ENCODE measurements around the gene SLC44A3.

DNA sequence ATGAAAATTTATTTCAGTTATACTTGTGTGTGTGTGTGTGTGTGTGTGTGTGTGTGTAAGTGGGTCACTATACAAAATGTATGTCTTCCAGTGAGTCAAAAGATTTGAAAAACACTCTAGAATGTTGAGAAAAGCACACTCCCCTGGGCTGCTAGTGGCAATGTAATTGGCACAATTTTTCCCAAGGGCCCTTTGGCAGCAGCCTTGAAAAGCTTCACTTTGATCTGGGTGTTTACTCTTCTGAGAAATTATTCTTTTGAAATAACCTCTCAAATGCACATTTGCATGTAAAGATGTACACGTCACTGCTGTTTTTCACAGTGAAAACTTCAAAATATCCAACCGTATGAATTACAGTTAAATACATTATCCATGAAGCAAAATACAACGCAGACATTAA, 22.1 kb upstream of the SLC44A3 start:
- TF ChIP-seq, protein P1, sequence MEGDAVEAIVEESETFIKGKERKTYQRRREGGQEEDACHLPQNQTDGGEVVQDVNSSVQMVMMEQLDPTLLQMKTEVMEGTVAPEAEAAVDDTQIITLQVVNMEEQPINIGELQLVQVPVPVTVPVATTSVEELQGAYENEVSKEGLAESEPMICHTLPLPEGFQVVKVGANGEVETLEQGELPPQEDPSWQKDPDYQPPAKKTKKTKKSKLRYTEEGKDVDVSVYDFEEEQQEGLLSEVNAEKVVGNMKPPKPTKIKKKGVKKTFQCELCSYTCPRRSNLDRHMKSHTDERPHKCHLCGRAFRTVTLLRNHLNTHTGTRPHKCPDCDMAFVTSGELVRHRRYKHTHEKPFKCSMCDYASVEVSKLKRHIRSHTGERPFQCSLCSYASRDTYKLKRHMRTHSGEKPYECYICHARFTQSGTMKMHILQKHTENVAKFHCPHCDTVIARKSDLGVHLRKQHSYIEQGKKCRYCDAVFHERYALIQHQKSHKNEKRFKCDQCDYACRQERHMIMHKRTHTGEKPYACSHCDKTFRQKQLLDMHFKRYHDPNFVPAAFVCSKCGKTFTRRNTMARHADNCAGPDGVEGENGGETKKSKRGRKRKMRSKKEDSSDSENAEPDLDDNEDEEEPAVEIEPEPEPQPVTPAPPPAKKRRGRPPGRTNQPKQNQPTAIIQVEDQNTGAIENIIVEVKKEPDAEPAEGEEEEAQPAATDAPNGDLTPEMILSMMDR (IDR thresholded peaks at IDR 0.05) = no peak
- TF ChIP-seq POLR2A (IDR thresholded peaks at IDR 0.05) = no peak
- no peak for TF ChIP-seq POLR2AphosphoS5 (IDR thresholded peaks at IDR 0.05)

Measured in stomach (tissue), 4 donors.